DND-41 (cell line): ENCODE results near the gene CLBA1.

ENCODE experiments used
- ATAC-seq: fragments of 200-7000 bp; cut with Tn5 transposase; 3 replicates; pipeline ENCODE4 v1.9.1; 2021; ENCODE audit warnings: low read depth; ENCODE audit not compliant: insufficient read depth
- DNase-seq: peaks from one replicate; pipeline ENCODE4 v3.0.0-alpha.2; 2020
- H2AFZ ChIP-seq: 2 replicates; pipeline ENCODE4 v1.6.0; 2012; ENCODE audit warnings: low read depth, low read length
- H3K27ac ChIP-seq: 2 replicates; pipeline ENCODE4 v1.5.1; 2012; ENCODE audit warnings: low read length, inconsistent platforms
- H3K27me3 ChIP-seq: fragments of 200-600 bp; sonication (generic); 2 replicates; pipeline ENCODE4 v1.6.0; 2012; ENCODE audit warnings: low read length, mild to moderate bottlenecking, inconsistent platforms; ENCODE audit not compliant: insufficient read depth, poor library complexity
- H3K36me3 ChIP-seq: 2 replicates; pipeline ENCODE4 v1.5.1; 2012; ENCODE audit warnings: low read length, inconsistent platforms; ENCODE audit not compliant: insufficient read depth
- H3K4me1 ChIP-seq: 2 replicates; pipeline ENCODE4 v1.5.1; 2012; ENCODE audit warnings: mild to moderate bottlenecking, low read length; ENCODE audit not compliant: insufficient read depth
- H3K4me2 ChIP-seq: 2 replicates; pipeline ENCODE4 v1.6.0; 2012; ENCODE audit warnings: mild to moderate bottlenecking, moderate library complexity, low read length, inconsistent platforms; ENCODE audit not compliant: insufficient read depth
- H3K4me3 ChIP-seq, 2 experiments: fragments of 200-600 bp in 1 of 2; shearing (Covaris generic) in 1 of 2; 2 replicates each; pipeline ENCODE4 v1.5.1; 2012 to 2016; ENCODE audit warnings: inconsistent platforms in 2 of 2, low read length in 2 of 2, mild to moderate bottlenecking in 2 of 2, low read depth in 1 of 2, moderate library complexity in 1 of 2
- H3K79me2 ChIP-seq: 2 replicates; pipeline ENCODE4 v1.6.0; 2012; ENCODE audit warnings: low read length, inconsistent platforms; ENCODE audit not compliant: insufficient read depth
- H3K9ac ChIP-seq: 2 replicates; pipeline ENCODE4 v1.6.0; 2012; ENCODE audit warnings: low read depth, mild to moderate bottlenecking, inconsistent platforms, low read length, moderate library complexity
- H3K9me3 ChIP-seq: 2 replicates; pipeline ENCODE4 v1.5.1; 2012; ENCODE audit warnings: low read length, moderate library complexity, mild to moderate bottlenecking, inconsistent platforms; ENCODE audit not compliant: insufficient read depth, severe bottlenecking
- H4K20me1 ChIP-seq: 2 replicates; pipeline ENCODE4 v1.6.0; 2012; ENCODE audit warnings: low read length; ENCODE audit not compliant: insufficient read depth
- CTCF ChIP-seq: IDR thresholded peaks from 2 replicates; pipeline ENCODE4 v1.5.1; 2012; ENCODE audit warnings: borderline replicate concordance, low read length, moderate library complexity, mild to moderate bottlenecking; ENCODE audit not compliant: poor library complexity, severe bottlenecking; ENCODE audit errors: extremely low read depth
- EZH2 ChIP-seq: IDR thresholded peaks from 3 replicates; pipeline ENCODE4 v1.6.1; 2012; ENCODE audit warnings: borderline replicate concordance, low read depth, mild to moderate bottlenecking, moderate library complexity, low read length, inconsistent platforms; ENCODE audit not compliant: severe bottlenecking

The CLBA1 gene

GRCh38 chr14:105041841-105042765, 56.5 kb downstream of the CLBA1 start:
- H3K27ac ChIP-seq = no peak overlapping the region
- H3K79me2 ChIP-seq = no peaks in the 10 kb centered on the region
- TF ChIP-seq EZH2 (no peak), CTCF (no peak)
- peaks cover 13% of the 10 kb centered on the region for H3K27me3 ChIP-seq
- H3K9me3 ChIP-seq = no peaks in the 10 kb centered on the region
- no peaks in the 10 kb centered on the region for H4K20me1 ChIP-seq
- peaks cover 9% of the 10 kb centered on the region for H3K4me1 ChIP-seq
- H3K9ac ChIP-seq = no peak overlapping the region
- no peak overlapping the region for H3K4me3 ChIP-seq
- ATAC-seq = no peak
- no peak overlapping the region for H3K4me2 ChIP-seq
- no peak overlapping the region for H2AFZ ChIP-seq
- H3K36me3 ChIP-seq = no peaks in the 10 kb centered on the region
- no peak for DNase-seq

- Histone ChIP-seq H3K9me3 (no peaks in the 10 kb centered on the region), H3K36me3 (no peaks in the 10 kb centered on the region), H3K4me1 (peaks cover 9% of the 10 kb centered on the region), H4K20me1 (no peaks in the 10 kb centered on the region), H3K27me3 (peaks cover 13% of the 10 kb centered on the region), H3K27ac (no peak overlapping the region), H3K79me2 (no peaks in the 10 kb centered on the region), H3K4me2 (no peak overlapping the region), H3K4me3 (no peak overlapping the region), H3K9ac (no peak overlapping the region), H2AFZ (no peak overlapping the region)
- no peak for DNase-seq
- no peak for ATAC-seq
- TF ChIP-seq EZH2 (no peak), CTCF (no peak)
These were observed 57.2 kb downstream of the CLBA1 start for GRCh38 chr14:105042813-105043212.

- DNase-seq (no peak), ATAC-seq (no peak)
- Histone ChIP-seq H4K20me1 (no peaks in the 10 kb centered on the region), H3K4me2 (no peak overlapping the region), H3K79me2 (no peaks in the 10 kb centered on the region), H3K9me3 (no peaks in the 10 kb centered on the region), H3K36me3 (no peaks in the 10 kb centered on the region), H3K4me3 (no peak overlapping the region), H3K27me3 (peaks cover 13% of the 10 kb centered on the region), H3K27ac (no peak overlapping the region), H2AFZ (no peak overlapping the region), H3K4me1 (peaks cover 9% of the 10 kb centered on the region), H3K9ac (no peak overlapping the region)
- TF ChIP-seq EZH2 (no peak), CTCF (no peak)
These were observed 58.1 kb downstream of the CLBA1 start for GRCh38 chr14:105043641-105044040.
